Stimulated activated CD4-positive, alpha-beta T cell treated with anti-CD3 and anti-CD28 coated beads, Interleukin-1b, Interleukin-23, amount 100 ng/mL, for 1 hour (primary cell): ENCODE results near the gene PIEZO2.
"Not testable (repeated sequence)": the region's sequence is repeated elsewhere in the genome, so short reads cannot be mapped to it uniquely, and the experiment has no call there.

Source experiments
- DNase-seq, 2 donors: peaks; one replicate each; pipeline ENCODE4 v3.0.0-alpha.2; 2020; ENCODE audit warnings: low read depth in 2 of 2

Gene PIEZO2

DNA sequence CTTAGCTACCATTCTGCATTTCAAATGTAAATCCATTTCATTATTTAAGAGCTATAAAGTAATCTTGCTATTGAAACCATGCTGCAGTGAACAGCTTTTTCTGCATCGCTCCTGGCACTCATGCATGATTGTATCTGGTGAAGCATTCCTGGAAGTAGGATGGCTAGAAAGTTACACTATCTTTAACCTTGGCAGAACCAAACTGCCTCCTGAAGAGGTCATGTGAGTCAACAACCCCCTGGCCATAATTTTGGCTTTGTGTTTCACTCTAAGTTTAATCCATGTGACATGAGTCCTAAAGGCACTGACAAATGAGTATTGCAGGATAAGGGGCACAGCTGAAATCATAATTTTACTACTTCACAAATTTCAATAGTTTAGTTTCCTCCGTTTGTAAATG lies 526.4 kb downstream of the PIEZO2 start:
- not testable (repeated sequence) for DNase-seq

- DNase-seq = not testable (repeated sequence)
Measured at GRCh38 chr18:10620670-10621329, 528.6 kb downstream of the PIEZO2 start.
